Measurements from ENCODE around the gene DENND5B. TPM values are rescaled to one million over a fixed set of nuclear protein-coding genes. Genes with fewer than 3 reads are reported as not detected.

Gene DENND5B
- total RNA-seq (10 to 100 TPM; 13.6 to 24.3 (median 19.9) TPM), polyA plus RNA-seq (1 to 10 TPM; 4.8 to 8.6 (median 6.0) TPM)
- long read RNA-seq, donor 1, partial matches to known transcripts: 2 of 7 reads
- long read RNA-seq, donor 1, other reads (novel, unspliced or antisense): 5 of 7 reads
- long read RNA-seq, donor 2, partial matches to known transcripts: 2 of 14 reads
- long read RNA-seq, donor 2, other reads (novel, unspliced or antisense): 12 of 14 reads

DNA sequence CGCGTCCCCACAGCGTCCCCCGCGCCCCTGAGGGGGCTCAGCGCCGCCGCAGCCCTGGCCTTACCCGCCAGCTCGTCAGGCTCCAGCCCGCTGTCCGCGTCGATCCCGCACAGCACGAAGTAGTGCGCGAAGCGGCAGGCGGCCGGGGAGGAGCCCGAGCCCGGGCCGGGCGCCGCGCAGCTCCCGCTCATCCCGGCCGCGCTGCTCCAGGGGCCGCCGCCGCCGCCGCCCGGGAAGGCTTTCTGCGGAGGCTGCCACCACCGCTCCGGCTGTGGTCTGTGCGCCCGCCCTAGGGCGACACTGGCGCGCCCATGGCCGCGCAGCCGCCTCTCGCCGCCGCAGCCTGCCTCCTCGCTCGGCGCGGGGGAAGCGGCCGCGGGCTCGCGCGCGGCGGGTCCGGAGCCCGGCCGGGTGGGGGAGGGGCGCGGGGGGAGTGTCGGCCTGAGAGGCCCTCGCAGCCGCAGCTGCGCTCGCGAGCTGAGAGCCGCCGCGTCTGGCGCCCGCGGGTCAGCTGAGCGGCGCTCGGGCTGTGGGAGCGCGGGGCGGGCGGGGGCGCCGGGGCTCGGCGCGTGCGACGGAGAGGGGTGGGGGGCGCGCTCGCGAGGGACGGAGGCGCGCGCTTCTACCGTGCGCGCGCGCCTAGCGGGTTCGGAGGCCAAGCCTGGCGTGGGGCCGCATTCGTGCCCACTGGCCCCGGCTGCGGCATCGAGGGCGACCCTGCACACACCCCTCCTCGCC is at the start of gene DENND5B:
DENND5B (minus strand) TSS at position 495 of the 738 bp plus-strand sequence; CDS start at position 191, 304 bp downstream.
- no peaks in the 10 kb centered on the region for H3K9me3 ChIP-seq
- H3K4me3 ChIP-seq: peak within 1 kb of the TSS; percentile 76
- peak within 1 kb of the TSS; percentile 96 for H3K27ac ChIP-seq
- DNase-seq (peak; percentile 84 to 91), ATAC-seq (peak; percentile 77 to 81 (median 78))
- H3K4me1 ChIP-seq: peaks cover 19% of the 10 kb centered on the region
- no peaks in the 10 kb centered on the region for H3K36me3 ChIP-seq (ENCODE audit: insufficient read depth in 1 of 2, low read depth in 1 of 2)
- WGBS, 3 donors: 0 to 1% (median 1%) methylated on average over 40 to 117 of the region's 117 CpGs
- no peaks in the 10 kb centered on the region for H3K27me3 ChIP-seq (ENCODE audit: insufficient read depth in 3 of 3, low read length in 2 of 3)
- intact Hi-C loops (cut with DNase I): loop anchor here in 1 of 2 donors (2.0 to 5.0 kb wide), 2 partner anchors 38 to 69 kb away; no protein-coding TSS in a partner anchor
- TF ChIP-seq, protein P1, sequence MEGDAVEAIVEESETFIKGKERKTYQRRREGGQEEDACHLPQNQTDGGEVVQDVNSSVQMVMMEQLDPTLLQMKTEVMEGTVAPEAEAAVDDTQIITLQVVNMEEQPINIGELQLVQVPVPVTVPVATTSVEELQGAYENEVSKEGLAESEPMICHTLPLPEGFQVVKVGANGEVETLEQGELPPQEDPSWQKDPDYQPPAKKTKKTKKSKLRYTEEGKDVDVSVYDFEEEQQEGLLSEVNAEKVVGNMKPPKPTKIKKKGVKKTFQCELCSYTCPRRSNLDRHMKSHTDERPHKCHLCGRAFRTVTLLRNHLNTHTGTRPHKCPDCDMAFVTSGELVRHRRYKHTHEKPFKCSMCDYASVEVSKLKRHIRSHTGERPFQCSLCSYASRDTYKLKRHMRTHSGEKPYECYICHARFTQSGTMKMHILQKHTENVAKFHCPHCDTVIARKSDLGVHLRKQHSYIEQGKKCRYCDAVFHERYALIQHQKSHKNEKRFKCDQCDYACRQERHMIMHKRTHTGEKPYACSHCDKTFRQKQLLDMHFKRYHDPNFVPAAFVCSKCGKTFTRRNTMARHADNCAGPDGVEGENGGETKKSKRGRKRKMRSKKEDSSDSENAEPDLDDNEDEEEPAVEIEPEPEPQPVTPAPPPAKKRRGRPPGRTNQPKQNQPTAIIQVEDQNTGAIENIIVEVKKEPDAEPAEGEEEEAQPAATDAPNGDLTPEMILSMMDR (IDR thresholded peaks at IDR 0.05): no peak

DNA sequence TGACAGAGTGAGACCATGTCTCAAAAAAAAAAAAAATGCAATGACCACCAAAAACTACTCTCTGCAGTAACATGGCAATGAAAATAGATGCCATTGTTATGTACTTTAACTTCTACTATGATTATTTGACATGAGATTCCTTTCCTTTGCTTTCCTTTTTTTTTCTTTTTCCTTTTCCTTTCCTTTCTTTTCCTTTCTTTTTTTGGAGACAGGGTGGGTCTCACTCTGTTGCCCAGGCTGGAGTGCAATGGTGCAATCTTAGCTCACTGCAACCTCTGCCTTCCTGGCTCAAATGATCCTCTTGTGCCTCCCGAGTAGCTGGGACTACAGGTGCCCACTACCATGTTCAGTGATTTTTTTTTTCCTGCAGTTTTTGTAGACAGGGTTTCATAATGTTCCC is 43.7 kb upstream of the DENND5B start:
- WGBS, 3 donors: 78 to 83% (median 79%) methylated on average over 1 of the region's 1 CpG
- DNase-seq: no peak
- Histone ChIP-seq H3K9me3 (no peaks in the 10 kb centered on the region), H3K27me3 (ENCODE audit: insufficient read depth in 3 of 3, low read length in 2 of 3) (no peaks in the 10 kb centered on the region), H3K27ac (no peak overlapping the region), H3K4me1 (peaks cover 3% of the 10 kb centered on the region), H3K4me3 (no peak overlapping the region), H3K36me3 (ENCODE audit: insufficient read depth in 1 of 2, low read depth in 1 of 2) (no peaks in the 10 kb centered on the region)
- no peak for ATAC-seq
- intact Hi-C loops (cut with DNase I): no loop called here
- TF ChIP-seq, protein P1 (IDR thresholded peaks at IDR 0.05): no peak

DNA sequence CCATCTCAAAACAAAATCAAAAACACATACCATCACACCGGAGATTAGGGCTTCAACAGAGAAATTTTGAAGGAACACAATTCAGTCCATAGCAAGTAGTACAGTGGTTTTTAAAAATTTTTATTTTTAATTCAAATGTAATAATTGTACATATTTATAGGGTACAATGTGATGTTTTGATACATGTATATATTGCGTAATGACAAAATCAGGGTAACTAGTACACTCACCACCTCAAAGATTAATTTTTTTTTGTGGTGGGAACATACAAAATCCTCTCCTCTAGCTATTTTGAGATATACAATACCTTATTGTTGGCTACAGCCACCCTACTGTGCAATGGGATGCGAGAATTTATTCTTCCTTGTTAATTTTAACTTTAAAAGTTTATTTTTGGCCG is 42.5 kb upstream of the DENND5B start:
- Histone ChIP-seq H3K27me3 (ENCODE audit: insufficient read depth in 3 of 3, low read length in 2 of 3) (no peaks in the 10 kb centered on the region), H3K9me3 (no peaks in the 10 kb centered on the region), H3K36me3 (ENCODE audit: insufficient read depth in 1 of 2, low read depth in 1 of 2) (no peaks in the 10 kb centered on the region), H3K4me1 (peaks cover 7% of the 10 kb centered on the region), H3K27ac (no peak overlapping the region), H3K4me3 (no peak overlapping the region)
- no peak for ATAC-seq
- TF ChIP-seq, protein P1 (IDR thresholded peaks at IDR 0.05): no peak
- WGBS, 3 donors: 80 to 97% (median 97%) methylated on average over 4 of the region's 4 CpGs
- intact Hi-C loops (cut with DNase I): no loop called here
- DNase-seq: no peak

DNA sequence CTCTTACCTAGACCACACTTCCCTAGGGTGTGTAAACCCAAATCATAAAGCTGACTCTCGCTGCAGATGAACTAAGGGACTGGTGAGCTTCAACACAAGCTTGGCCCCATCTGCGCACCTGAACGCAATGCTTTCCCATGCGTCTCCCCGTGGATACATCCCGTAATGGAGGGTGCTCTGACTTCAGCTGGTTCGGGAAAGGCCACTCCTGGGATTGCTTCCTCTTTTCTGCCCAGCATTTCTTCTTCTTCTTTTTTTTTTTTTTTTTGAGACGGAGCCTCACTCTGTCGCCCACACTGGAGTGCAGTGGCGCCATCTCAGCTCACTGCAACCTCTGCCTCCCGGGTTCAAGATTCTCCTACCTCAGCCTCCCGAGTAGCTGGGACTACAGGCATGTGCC is 40.9 kb upstream of the DENND5B start:
- intact Hi-C loops (cut with DNase I): no loop called here
- WGBS, 3 donors: 93 to 97% (median 94%) methylated on average over 12 of the region's 12 CpGs
- no peaks in the 10 kb centered on the region for H3K36me3 ChIP-seq (ENCODE audit: insufficient read depth in 1 of 2, low read depth in 1 of 2)
- no peak for DNase-seq
- no peak for ATAC-seq
- no peak overlapping the region for H3K4me3 ChIP-seq
- TF ChIP-seq, protein P1 (IDR thresholded peaks at IDR 0.05): no peak
- peaks cover 7% of the 10 kb centered on the region for H3K4me1 ChIP-seq
- no peaks in the 10 kb centered on the region for H3K27me3 ChIP-seq (ENCODE audit: insufficient read depth in 3 of 3, low read length in 2 of 3)
- no peaks in the 10 kb centered on the region for H3K9me3 ChIP-seq
- no peak overlapping the region for H3K27ac ChIP-seq
